Natural killer cell (primary cell): ENCODE data around the gene CLSTN2. TPM values are rescaled to one million over a fixed set of nuclear protein-coding genes. Genes with fewer than 3 reads are reported as not detected.

ENCODE experiments used
- ATAC-seq, 3 donors: fragments of 150-1000 bp in 2 of 3; fragments of 200-7000 bp in 1 of 3; cut with Tn5 transposase; 1 replicate in 1 of 3; 2 replicates in 2 of 3; pipeline ENCODE4 v1.10.0; 2021; ENCODE audit warnings: mild to moderate bottlenecking in 2 of 3, moderate library complexity in 2 of 3
- DNase-seq, 2 donors: peaks; one replicate each; pipeline versions ENCODE4 v3.0.0 to v3.0.0-alpha.2; 2013 to 2021; ENCODE audit warnings: mixed read lengths in 1 of 2
- H3K27ac ChIP-seq: one replicate; pipeline ENCODE4 v1.5.1; 2013; ENCODE audit warnings: mild to moderate bottlenecking, low read length
- H3K27me3 ChIP-seq: one replicate; pipeline ENCODE4 v1.6.1; 2013; ENCODE audit warnings: low read length; ENCODE audit not compliant: control insufficient read depth, insufficient read depth
- H3K36me3 ChIP-seq: one replicate; pipeline ENCODE4 v1.6.1; 2013; ENCODE audit warnings: low read length; ENCODE audit not compliant: control insufficient read depth, insufficient read depth
- H3K4me1 ChIP-seq: one replicate; pipeline ENCODE4 v1.6.1; 2013; ENCODE audit warnings: low read length; ENCODE audit not compliant: control insufficient read depth, insufficient read depth
- H3K4me3 ChIP-seq: one replicate; pipeline ENCODE4 v1.5.1; 2013; ENCODE audit warnings: low read length
- H3K9me3 ChIP-seq: one replicate; pipeline ENCODE4 v1.6.1; 2013; ENCODE audit warnings: low read length; ENCODE audit not compliant: control insufficient read depth, insufficient read depth
- H3K27ac Mint-ChIP-seq, 2 donors: one replicate each; pipeline ENCODE4 v1.8.0; 2022; ENCODE audit warnings: mild to moderate bottlenecking in 2 of 2, mixed read lengths in 2 of 2, moderate library complexity in 1 of 2
- H3K27me3 Mint-ChIP-seq, 2 donors: one replicate each; pipeline ENCODE4 v1.8.0; 2022; ENCODE audit warnings: low read depth in 2 of 2, mixed read lengths in 2 of 2
- H3K36me3 Mint-ChIP-seq: one replicate; pipeline ENCODE4 v1.8.0; 2022; ENCODE audit warnings: mixed read lengths
- H3K4me1 Mint-ChIP-seq, 2 donors: one replicate each; pipeline ENCODE4 v1.8.0; 2022; ENCODE audit warnings: mixed read lengths in 2 of 2
- H3K4me3 Mint-ChIP-seq: one replicate; pipeline ENCODE4 v1.8.0; 2022; ENCODE audit warnings: mild to moderate bottlenecking, moderate library complexity, mixed read lengths
- H3K9me3 Mint-ChIP-seq, 2 donors: one replicate each; pipeline ENCODE4 v1.8.0; 2022; ENCODE audit warnings: mixed read lengths in 2 of 2
- CTCF ChIP-seq: fragments of 200-600 bp; IDR thresholded peaks from one replicate; pipeline ENCODE4 v1.8.0; 2022; ENCODE audit warnings: antibody characterized with exemption
- WGBS: methylation state at CpG from one replicate; pipeline ENCODE4 v1.1.7; 2013; ENCODE audit warnings: missing lambda C conversion rate; ENCODE audit not compliant: insufficient coverage; 5-methylcytosine and 5-hydroxymethylcytosine counted together
- intact Hi-C: fragments of 100-400 bp; cut with micrococcal nuclease; formaldehyde crosslinking; loops from one replicate; pipeline ENCODE4 v1.14.2; 2022
- total RNA-seq, 4 donors: library from RNA; stranded (reverse); fragments of 120-200 nt in 1 of 4; gene quantifications; one replicate each; pipeline versions ENCODE4 v1.2.3 to v1.2.4, GENCODE V29; 2013 to 2022

The CLSTN2 gene
- total RNA-seq, 3 donors from 2014 or later (not counting 1 experiment from before 2014, with no cell fraction given), result 0.05 TPM; not detected in 2

- intact Hi-C loops, result no loop called here
- no peak overlapping the region for H3K27ac ChIP-seq
- no peaks in the 10 kb centered on the region for H3K36me3 ChIP-seq
- H3K27me3 Mint-ChIP-seq, result peaks cover 0 to 26% of the 10 kb centered on the region in 2 donors
- no peak overlapping the region for H3K4me3 ChIP-seq
- TF ChIP-seq CTCF, result no peak
- ATAC-seq (no peak), DNase-seq (no peak)
- no peaks in the 10 kb centered on the region for H3K27me3 ChIP-seq
- H3K9me3 Mint-ChIP-seq, result peaks cover 9 to 13% of the 10 kb centered on the region in 2 donors
- H3K9me3 ChIP-seq, result no peaks in the 10 kb centered on the region
- H3K36me3 Mint-ChIP-seq, result peaks cover 11% of the 10 kb centered on the region
- no peaks in the 10 kb centered on the region for H3K4me1 ChIP-seq
- no peaks in the 10 kb centered on the region for H3K4me1 Mint-ChIP-seq
- H3K4me3 Mint-ChIP-seq, result no peak overlapping the region
- WGBS, result no CpG with 5 or more reads among the region's 1 CpG
- H3K27ac Mint-ChIP-seq, result no peak overlapping the region
Measured at GRCh38 chr3:140189976-140190375, 255.0 kb downstream of the CLSTN2 start.

- H3K4me3 ChIP-seq, result no peak overlapping the region
- H3K36me3 ChIP-seq, result no peaks in the 10 kb centered on the region
- TF ChIP-seq CTCF, result no peak
- Mint-ChIP-seq H3K4me1 (no peaks in the 10 kb centered on the region), H3K36me3 (peaks cover 11% of the 10 kb centered on the region), H3K27ac (no peak overlapping the region), H3K27me3 (peaks cover 4 to 28% of the 10 kb centered on the region in 2 donors), H3K4me3 (no peak overlapping the region), H3K9me3 (peaks cover 5 to 11% of the 10 kb centered on the region in 2 donors)
- intact Hi-C loops, result no loop called here
- no peaks in the 10 kb centered on the region for H3K4me1 ChIP-seq
- ATAC-seq (no peak), DNase-seq (no peak)
- no peaks in the 10 kb centered on the region for H3K9me3 ChIP-seq
- H3K27me3 ChIP-seq, result no peaks in the 10 kb centered on the region
- no peak overlapping the region for H3K27ac ChIP-seq
Measured at GRCh38 chr3:140196970-140197369, 262.0 kb downstream of the CLSTN2 start.

GRCh38 chr3:140198242-140198641 is 263.3 kb downstream of the CLSTN2 start:
- H3K36me3 ChIP-seq, result no peaks in the 10 kb centered on the region
- TF ChIP-seq CTCF, result no peak
- no peak for ATAC-seq
- H3K27ac Mint-ChIP-seq, result no peak overlapping the region
- H3K4me3 ChIP-seq, result no peak overlapping the region
- no peak for DNase-seq
- peaks cover 4 to 16% of the 10 kb centered on the region in 2 donors for H3K27me3 Mint-ChIP-seq
- H3K9me3 Mint-ChIP-seq, result peaks cover 5% of the 10 kb centered on the region in 2 donors
- no peak overlapping the region for H3K27ac ChIP-seq
- intact Hi-C loops, result no loop called here
- H3K4me1 ChIP-seq, result no peaks in the 10 kb centered on the region
- peaks cover 9% of the 10 kb centered on the region for H3K36me3 Mint-ChIP-seq
- WGBS, result 80% methylated on average over 2 of the region's 2 CpGs
- no peaks in the 10 kb centered on the region for H3K4me1 Mint-ChIP-seq
- no peaks in the 10 kb centered on the region for H3K9me3 ChIP-seq
- no peak overlapping the region for H3K4me3 Mint-ChIP-seq
- no peaks in the 10 kb centered on the region for H3K27me3 ChIP-seq

GRCh38 chr3:140199008-140199407 is 264.0 kb downstream of the CLSTN2 start:
- WGBS, result 89% methylated on average over 2 of the region's 2 CpGs
- no peak overlapping the region for H3K4me3 Mint-ChIP-seq
- intact Hi-C loops, result no loop called here
- H3K27me3 Mint-ChIP-seq, result peaks cover 4 to 8% of the 10 kb centered on the region in 2 donors
- H3K9me3 Mint-ChIP-seq, result no peaks in the 10 kb centered on the region
- H3K27me3 ChIP-seq, result no peaks in the 10 kb centered on the region
- ATAC-seq (no peak), DNase-seq (no peak)
- H3K36me3 ChIP-seq, result no peaks in the 10 kb centered on the region
- H3K36me3 Mint-ChIP-seq, result peaks cover 1% of the 10 kb centered on the region
- H3K4me3 ChIP-seq, result no peak overlapping the region
- no peaks in the 10 kb centered on the region for H3K9me3 ChIP-seq
- no peaks in the 10 kb centered on the region for H3K4me1 Mint-ChIP-seq
- H3K27ac ChIP-seq, result no peak overlapping the region
- no peak for TF ChIP-seq CTCF
- H3K4me1 ChIP-seq, result no peaks in the 10 kb centered on the region
- no peak overlapping the region for H3K27ac Mint-ChIP-seq
